Transverse colon (tissue), 4 donors: ENCODE data around the gene MMAA. TPM values are rescaled to one million over a fixed set of nuclear protein-coding genes. Genes with fewer than 3 reads are reported as not detected.
"Not testable (repeated sequence)": the region's sequence is repeated elsewhere in the genome, so short reads cannot be mapped to it uniquely, and the experiment has no call there.

Experiments used
- DNase-seq: peaks from one replicate; pipeline ENCODE4 v3.0.0-alpha.2; 2019
- H3K27ac ChIP-seq, 4 donors: fragments of 200-600 bp; sonication (generic); 2 replicates each; pipeline ENCODE4 v1.5.1; 2016 to 2018; ENCODE audit warnings: inconsistent platforms in 4 of 4
- H3K27me3 ChIP-seq: fragments of 200-600 bp; sonication (generic); 2 replicates; pipeline ENCODE4 v1.5.1; 2017; ENCODE audit warnings: inconsistent platforms
- H3K36me3 ChIP-seq, 4 donors: fragments of 200-600 bp; sonication (generic); 2 replicates each; pipeline ENCODE4 v1.5.1; 2017 to 2019; ENCODE audit warnings: inconsistent platforms in 4 of 4
- H3K4me1 ChIP-seq, 4 donors: fragments of 200-600 bp; sonication (generic); 2 replicates each; pipeline ENCODE4 v1.5.1; 2017 to 2020; ENCODE audit warnings: inconsistent platforms in 4 of 4
- H3K4me3 ChIP-seq, 4 donors: fragments of 200-600 bp; sonication (generic); 1 replicate in 1 of 4; 2 replicates in 3 of 4; pipeline versions ENCODE4 v1.5.1 to v1.6.1; 2017 to 2019; ENCODE audit warnings: inconsistent platforms in 4 of 4
- H3K9me3 ChIP-seq, 2 donors: fragments of 200-600 bp; sonication (generic); 2 replicates each; pipeline ENCODE4 v1.5.1; 2017 to 2019; ENCODE audit warnings: inconsistent platforms in 2 of 2
- EP300 ChIP-seq: sonication (generic); formaldehyde crosslinking; IDR thresholded peaks from one replicate; pipeline ENCODE4 v1.6.1; 2017; ENCODE audit warnings: antibody characterized with exemption, low read depth
- POLR2A ChIP-seq: fragments of 450-650 bp; IDR thresholded peaks from one replicate; pipeline ENCODE4 v1.6.1; 2016; ENCODE audit warnings: antibody characterized with exemption, mild to moderate bottlenecking, moderate library complexity
- POLR2AphosphoS5 ChIP-seq, 3 donors: sonication (generic); formaldehyde crosslinking; IDR thresholded peaks; one replicate each; pipeline ENCODE4 v1.6.1; 2016; ENCODE audit warnings: antibody characterized with exemption in 3 of 3
- WGBS, 2 donors: methylation state at CpG; one replicate each; pipeline ENCODE4 v1.1.5; 2018; ENCODE audit warnings: low coverage in 1 of 2; 5-methylcytosine and 5-hydroxymethylcytosine counted together
- in situ Hi-C, 4 donors: fragments of 200-750 bp; cut with MboI; loops; one replicate each; pipeline versions ENCODE4 v1.15.0 to v1.15.1; 2017; ENCODE audit warnings: low sequenced_read_pairs in 3 of 4, low pct_ligation_motif_present in 1 of 4, low pct_unique_long_range_greater_than_20kb in 1 of 4
- intact Hi-C: fragments of 100-400 bp; cut with DNase I; formaldehyde crosslinking; loops from one replicate; pipeline ENCODE4 v1.15.1; 2023; ENCODE audit warnings: low total_unique reads
- total RNA-seq, 4 donors: library from RNA; depleted of rRNA; stranded (reverse); fragments of >200 nt; gene quantifications; one replicate each; pipeline ENCODE4 v1.1.0, GENCODE V29; 2016
- TF ChIP-seq, protein P1 (sequence below), 5 experiments: fragments of 200-600 bp in 3 of 5; fragments of 450-650 bp in 2 of 5; sonication (generic) in 3 of 5; IDR thresholded peaks; 1 replicate in 2 of 5; 2 replicates in 3 of 5; pipeline ENCODE4 v1.5.1; 2016 to 2017; ENCODE audit warnings: antibody characterized with exemption in 5 of 5, inconsistent platforms in 3 of 5, mild to moderate bottlenecking in 2 of 5, moderate library complexity in 1 of 5

MMAA gene
- total RNA-seq: 1 to 10 TPM in 3 of 4 donors, under 1 TPM in 1; 0.37 to 9.1 (median 7.9) TPM

DNA sequence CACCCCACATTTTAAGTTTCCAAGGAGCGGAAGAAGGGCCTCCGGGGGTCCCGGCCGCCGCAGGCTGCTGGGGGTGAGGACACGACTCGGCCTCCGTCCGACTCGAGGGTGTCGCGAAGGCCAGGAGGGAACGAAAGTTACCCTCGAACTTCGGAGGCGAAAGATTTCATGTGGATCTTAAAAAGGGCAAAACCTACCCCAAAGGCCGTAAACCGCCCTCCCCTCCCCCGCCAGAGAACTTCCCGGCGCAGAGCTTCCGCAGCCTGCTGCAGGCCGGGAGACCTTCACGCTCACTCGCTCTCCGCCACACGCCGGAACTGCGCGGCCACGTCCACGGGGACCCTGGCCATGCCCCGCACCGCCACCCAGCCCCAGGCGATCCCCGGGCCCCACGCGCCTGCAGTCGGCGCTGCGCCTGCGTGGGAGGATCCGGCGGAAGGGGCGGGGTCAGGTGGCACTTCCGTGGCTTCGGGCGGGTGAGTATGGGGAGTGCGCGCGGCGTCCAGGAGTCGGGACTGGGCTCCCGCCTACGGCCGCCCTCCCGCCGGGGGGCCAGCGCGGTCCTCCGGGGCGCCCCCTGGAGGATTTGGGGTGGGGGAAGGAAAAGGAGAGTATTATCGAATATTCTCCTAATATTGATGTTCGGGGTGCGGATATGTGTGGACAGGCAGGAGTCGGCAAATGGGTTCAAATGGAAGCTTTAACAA, at the start of gene MMAA:
MMAA (plus strand) TSS at position 454 of the 707 bp plus-strand sequence. CDS start 19,755 bp downstream, outside the sequence.
- peak; percentile 97 for DNase-seq
- 0% methylated on average over 54 of the region's 66 CpGs; no CpG with 5 or more reads in 1 of the 2 donors for WGBS, 2 donors
- Histone ChIP-seq H3K27me3 (no peaks in the 10 kb centered on the region), H3K4me3 (peak within 1 kb of the TSS; percentile 72 to 83 (median 76)), H3K36me3 (no peaks in the 10 kb centered on the region), H3K27ac (peak within 1 kb of the TSS; percentile 90 to 97 (median 94)), H3K4me1 (peaks cover 6 to 28% (median 8%) of the 10 kb centered on the region in 4 donors), H3K9me3 (no peaks in the 10 kb centered on the region)
- intact Hi-C loops: loop anchor here (10.0 kb wide), 1 partner anchor 384 kb away; no protein-coding TSS in a partner anchor
- TF ChIP-seq, protein P1, sequence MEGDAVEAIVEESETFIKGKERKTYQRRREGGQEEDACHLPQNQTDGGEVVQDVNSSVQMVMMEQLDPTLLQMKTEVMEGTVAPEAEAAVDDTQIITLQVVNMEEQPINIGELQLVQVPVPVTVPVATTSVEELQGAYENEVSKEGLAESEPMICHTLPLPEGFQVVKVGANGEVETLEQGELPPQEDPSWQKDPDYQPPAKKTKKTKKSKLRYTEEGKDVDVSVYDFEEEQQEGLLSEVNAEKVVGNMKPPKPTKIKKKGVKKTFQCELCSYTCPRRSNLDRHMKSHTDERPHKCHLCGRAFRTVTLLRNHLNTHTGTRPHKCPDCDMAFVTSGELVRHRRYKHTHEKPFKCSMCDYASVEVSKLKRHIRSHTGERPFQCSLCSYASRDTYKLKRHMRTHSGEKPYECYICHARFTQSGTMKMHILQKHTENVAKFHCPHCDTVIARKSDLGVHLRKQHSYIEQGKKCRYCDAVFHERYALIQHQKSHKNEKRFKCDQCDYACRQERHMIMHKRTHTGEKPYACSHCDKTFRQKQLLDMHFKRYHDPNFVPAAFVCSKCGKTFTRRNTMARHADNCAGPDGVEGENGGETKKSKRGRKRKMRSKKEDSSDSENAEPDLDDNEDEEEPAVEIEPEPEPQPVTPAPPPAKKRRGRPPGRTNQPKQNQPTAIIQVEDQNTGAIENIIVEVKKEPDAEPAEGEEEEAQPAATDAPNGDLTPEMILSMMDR (IDR thresholded peaks at IDR 0.05): peak; percentile 50 to 67 (median 60)
- TF ChIP-seq POLR2AphosphoS5 (IDR thresholded peaks at IDR 0.05) (peak; percentile 95 to 98 (median 97)), EP300 (no peak), POLR2A (peak; percentile 94)
- in situ Hi-C loops: no loop called here

DNA sequence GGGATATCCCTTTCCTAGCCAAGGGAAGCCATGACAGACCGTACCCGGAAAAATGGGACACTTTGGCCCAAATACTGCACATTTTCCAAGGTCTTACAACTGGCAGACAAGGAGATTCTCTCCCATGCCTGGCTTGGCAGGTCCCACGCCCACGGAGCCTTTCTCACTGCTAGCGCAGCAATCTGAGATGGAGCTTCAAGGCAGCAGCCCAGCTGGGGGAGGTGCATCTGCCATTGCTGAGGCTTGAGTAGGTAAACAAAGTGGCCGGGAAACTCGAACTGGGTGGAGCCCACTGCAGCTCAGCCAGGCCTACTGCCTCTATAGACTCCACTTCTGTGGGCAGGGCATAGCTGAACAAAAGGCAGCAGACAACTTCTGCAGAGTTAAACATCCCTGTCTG, 44.6 kb upstream of the MMAA start:
- H3K36me3 ChIP-seq, H3K9me3 ChIP-seq, DNase-seq, intact Hi-C loops, H3K4me1 ChIP-seq, H3K27ac ChIP-seq, H3K4me3 ChIP-seq, H3K27me3 ChIP-seq: not testable (repeated sequence)
- in situ Hi-C loops: loop anchor here in 3 of 4 donors (25.0 kb wide), 2 partner anchors 337 to 362 kb away; no protein-coding TSS in a partner anchor
- WGBS, 2 donors: 76% methylated on average over 7 of the region's 7 CpGs; no CpG with 5 or more reads in 1 of the 2 donors

DNA sequence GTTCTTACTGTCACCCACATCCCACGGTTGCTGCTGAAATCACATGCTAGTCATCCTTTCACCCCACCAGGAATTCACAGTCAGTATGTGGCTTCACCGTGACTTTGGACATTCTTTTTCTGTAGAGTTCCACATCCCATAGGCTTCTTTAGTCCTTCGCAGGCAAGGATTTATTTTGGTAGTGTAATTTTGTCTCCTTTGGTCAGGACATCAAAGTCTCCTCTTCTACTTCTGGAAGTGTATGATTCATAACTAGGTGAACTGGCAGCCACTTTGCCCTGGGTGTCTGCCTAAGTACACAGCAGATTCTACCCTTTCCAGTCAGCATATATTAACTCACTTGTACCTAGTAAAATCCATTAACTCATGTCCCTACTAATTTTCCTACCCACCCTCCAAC, 38.3 kb upstream of the MMAA start:
- intact Hi-C loops: no loop called here
- Histone ChIP-seq H3K4me3 (no peak overlapping the region), H3K36me3 (no peaks in the 10 kb centered on the region), H3K9me3 (no peaks in the 10 kb centered on the region), H3K27me3 (no peaks in the 10 kb centered on the region), H3K4me1 (no peaks in the 10 kb centered on the region), H3K27ac (no peak overlapping the region)
- WGBS, 2 donors: 62 to 67% methylated on average over 2 to 3 of the region's 3 CpGs
- no peak for DNase-seq
- TF ChIP-seq POLR2A: no peak
- TF ChIP-seq EP300: no peak
- no peak for TF ChIP-seq POLR2AphosphoS5 (IDR thresholded peaks at IDR 0.05)
- TF ChIP-seq, protein P1 (IDR thresholded peaks at IDR 0.05): no peak
- in situ Hi-C loops: no loop called here

DNA sequence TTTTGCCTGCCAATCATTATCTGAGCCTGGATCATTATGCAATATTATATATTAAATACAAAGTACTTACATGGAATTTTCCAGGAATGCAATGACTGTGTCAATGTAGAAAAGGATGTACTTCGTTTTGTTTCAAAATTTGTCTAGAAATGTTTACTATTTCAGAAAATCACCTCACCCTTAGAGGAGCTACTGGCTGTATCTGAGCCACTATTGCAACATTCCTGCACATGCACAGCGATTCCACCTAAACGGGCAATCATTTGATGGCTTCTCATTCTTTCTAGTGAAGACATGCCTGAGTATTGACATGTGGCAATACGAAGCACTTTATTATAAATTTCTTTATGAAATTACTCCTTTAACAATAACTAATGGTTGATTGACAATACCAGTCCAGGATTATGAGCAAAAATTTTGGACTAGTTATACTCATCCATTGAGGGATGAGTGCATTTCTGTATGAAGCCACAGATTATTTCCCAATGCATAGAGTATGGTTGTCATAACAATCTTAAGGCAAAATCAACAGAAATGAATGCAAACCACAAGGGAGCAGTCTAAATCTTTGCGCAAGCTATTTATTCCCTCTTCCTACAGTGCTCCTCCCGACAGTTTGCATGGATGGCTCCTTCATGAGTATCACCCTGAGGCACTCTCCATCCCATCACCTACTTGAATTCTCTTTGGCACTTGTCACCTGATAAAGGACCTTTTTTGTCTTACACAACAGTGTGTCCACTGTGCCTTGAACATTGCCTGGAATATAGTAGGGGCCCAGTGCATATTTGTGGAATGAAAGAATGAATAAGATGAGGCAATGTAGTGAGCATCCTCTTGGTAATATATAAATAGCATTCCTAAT, 35.8 kb upstream of the MMAA start:
- TF ChIP-seq POLR2AphosphoS5 (IDR thresholded peaks at IDR 0.05) (no peak), EP300 (no peak), POLR2A (no peak)
- TF ChIP-seq, protein P1 (IDR thresholded peaks at IDR 0.05): no peak
- 77 to 81% methylated on average over 4 to 6 of the region's 6 CpGs for WGBS, 2 donors
- Histone ChIP-seq H3K27me3 (no peaks in the 10 kb centered on the region), H3K4me1 (no peaks in the 10 kb centered on the region), H3K9me3 (no peaks in the 10 kb centered on the region), H3K36me3 (no peaks in the 10 kb centered on the region), H3K27ac (no peak overlapping the region), H3K4me3 (no peak overlapping the region)
- in situ Hi-C loops (no loop called here), intact Hi-C loops (no loop called here)
- no peak for DNase-seq
